Retinal pigment epithelial cell (primary cell): ENCODE results near the gene RFK.
"Not testable (repeated sequence)": the region's sequence is repeated elsewhere in the genome, so short reads cannot be mapped to it uniquely, and the experiment has no call there.

Experiments used
- DNase-seq: peaks from one replicate; pipeline ENCODE4 v3.0.0-alpha.2; 2010; ENCODE audit warnings: low read depth
- H3K4me3 ChIP-seq: 2 replicates; pipeline ENCODE4 v1.5.1; 2011; ENCODE audit warnings: mild to moderate bottlenecking, low read length, control low read depth, moderate library complexity
- CTCF ChIP-seq: conservative IDR thresholded peaks from 2 replicates; pipeline ENCODE4 v1.5.1; 2011; ENCODE audit warnings: low read depth, low read length, control low read depth, inconsistent platforms

RFK gene

GRCh38 chr9:76394195-76394959 is at the start of gene RFK:
Gene RFK, minus strand, starts transcription at chr9:76394426. Its CDS starts 255 bp downstream, at chr9:76394171.
- peak; percentile 13 for TF ChIP-seq CTCF
- DNase-seq: peak; percentile 70
- peak within 1 kb of the TSS; percentile 82 for H3K4me3 ChIP-seq

GRCh38 chr9:76443887-76444286 is 49.7 kb upstream of the RFK start:
- DNase-seq: no peak
- H3K4me3 ChIP-seq: no peak overlapping the region
- TF ChIP-seq CTCF: no peak

GRCh38 chr9:76441551-76442322 is 47.5 kb upstream of the RFK start:
- no peak overlapping the region for H3K4me3 ChIP-seq
- DNase-seq: peak; percentile 97
- no peak for TF ChIP-seq CTCF

GRCh38 chr9:76438841-76439588 is 44.8 kb upstream of the RFK start:
- DNase-seq: no peak
- H3K4me3 ChIP-seq: no peak overlapping the region
- TF ChIP-seq CTCF: no peak

GRCh38 chr9:76437017-76437699 is 42.9 kb upstream of the RFK start:
- not testable (repeated sequence) for H3K4me3 ChIP-seq, DNase-seq

GRCh38 chr9:76434897-76435296 is 40.7 kb upstream of the RFK start:
- not testable (repeated sequence) for H3K4me3 ChIP-seq, DNase-seq

- peak; percentile 54 for DNase-seq
- no peak for TF ChIP-seq CTCF
- no peak overlapping the region for H3K4me3 ChIP-seq
These were observed 39.6 kb upstream of the RFK start for GRCh38 chr9:76433836-76434235.
